ENCODE results near the gene AQP6. TPM values are rescaled to one million over a fixed set of nuclear protein-coding genes. Genes with fewer than 3 reads are reported as not detected.

AQP6 gene
- total RNA-seq, 4 donors from 2014 or later, result 0.39 to 0.63 TPM; not detected in 2

- H3K9me3 ChIP-seq, result no peaks in the 10 kb centered on the region
- no peaks in the 10 kb centered on the region for H3K36me3 ChIP-seq
- H3K4me3 ChIP-seq, result no peak overlapping the region
- DNase-seq (ENCODE audit: low spot score in 2 of 2), result no peak
- H3K4me1 ChIP-seq, result peaks cover 0 to 35% (median 13%) of the 10 kb centered on the region in 4 donors
- TF ChIP-seq CTCF (IDR thresholded peaks at IDR 0.05) (no peak), EP300 (IDR thresholded peaks at IDR 0.05) (no peak), POLR2A (IDR thresholded peaks at IDR 0.05) (no peak)
- 37 to 38% methylated on average over 4 of the region's 4 CpGs for WGBS, 2 donors
- no peaks in the 10 kb centered on the region for H3K27me3 ChIP-seq
- H3K27ac ChIP-seq, result no peak overlapping the region
Measured at GRCh38 chr12:50021031-50021430, 48.3 kb downstream of the AQP6 start.

GRCh38 chr12:50022903-50023302 is 50.2 kb downstream of the AQP6 start:
- Histone ChIP-seq H3K9me3 (no peaks in the 10 kb centered on the region), H3K27me3 (no peaks in the 10 kb centered on the region), H3K4me1 (peaks cover 0 to 18% (median 9%) of the 10 kb centered on the region in 4 donors), H3K27ac (no peak overlapping the region), H3K4me3 (no peak overlapping the region), H3K36me3 (no peaks in the 10 kb centered on the region)
- WGBS, 2 donors, result 96 to 98% methylated on average over 1 of the region's 1 CpG
- no peak for DNase-seq (ENCODE audit: low spot score in 2 of 2)
- TF ChIP-seq EP300 (IDR thresholded peaks at IDR 0.05) (no peak), POLR2A (IDR thresholded peaks at IDR 0.05) (no peak)

DNA sequence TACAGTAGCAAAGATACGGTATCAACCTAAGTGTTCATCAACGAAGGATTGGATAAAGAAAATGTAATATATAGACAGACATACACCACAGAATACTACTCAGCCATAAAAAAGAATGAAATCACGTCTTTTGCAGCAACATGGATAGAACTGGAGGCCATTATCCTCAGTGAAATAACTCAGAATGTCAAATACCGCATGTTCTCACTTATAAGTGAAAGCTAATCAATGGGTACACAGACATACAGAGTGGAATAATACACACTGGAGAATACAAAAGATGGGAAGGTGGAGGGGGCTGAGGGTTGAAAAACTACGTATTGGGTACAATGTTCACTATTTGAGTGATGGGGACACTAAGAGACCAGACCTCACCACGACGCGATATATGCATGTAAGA is 51.5 kb downstream of the AQP6 start:
- H3K27me3 ChIP-seq, result no peaks in the 10 kb centered on the region
- 80% methylated on average over 8 of the region's 8 CpGs for WGBS, 2 donors
- peaks cover 0 to 12% (median 9%) of the 10 kb centered on the region in 4 donors for H3K4me1 ChIP-seq
- no peak overlapping the region for H3K27ac ChIP-seq
- H3K36me3 ChIP-seq, result no peaks in the 10 kb centered on the region
- no peak for TF ChIP-seq CTCF (IDR thresholded peaks at IDR 0.05)
- no peaks in the 10 kb centered on the region for H3K9me3 ChIP-seq
- H3K4me3 ChIP-seq, result peak overlapping the region in 1 of 4 donors; percentile 87
- no peak for DNase-seq (ENCODE audit: low spot score in 2 of 2)

DNA sequence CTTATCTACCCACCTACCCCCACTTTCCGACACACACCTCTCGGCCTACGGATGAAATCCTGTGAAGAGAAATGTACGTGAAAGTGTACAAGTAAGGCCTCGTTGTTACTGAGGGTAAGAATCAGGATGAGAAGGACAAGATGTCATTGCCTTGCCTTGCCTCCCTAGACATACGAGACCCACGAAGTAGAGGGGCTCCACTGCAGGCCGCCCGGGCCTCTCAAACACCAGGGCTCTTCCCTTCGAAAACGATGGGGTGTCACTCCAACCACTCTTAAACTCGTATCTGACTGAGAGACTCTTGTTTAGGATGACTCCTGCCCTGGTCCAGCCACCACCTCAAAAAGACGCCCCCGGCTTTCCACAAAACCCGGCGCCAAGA is 52.0 kb downstream of the AQP6 start:
- 1% methylated on average over 16 of the region's 16 CpGs for WGBS, 2 donors
- H3K4me3 ChIP-seq, result peak overlapping the region; percentile 49 to 87 (median 64)
- DNase-seq (ENCODE audit: low spot score in 2 of 2), result no peak
- TF ChIP-seq CTCF (IDR thresholded peaks at IDR 0.05) (no peak), POLR2A (IDR thresholded peaks at IDR 0.05) (no peak), EP300 (IDR thresholded peaks at IDR 0.05) (no peak)
- H3K36me3 ChIP-seq, result no peaks in the 10 kb centered on the region
- H3K4me1 ChIP-seq, result peaks cover 0 to 12% (median 9%) of the 10 kb centered on the region in 4 donors
- no peaks in the 10 kb centered on the region for H3K27me3 ChIP-seq
- no peaks in the 10 kb centered on the region for H3K9me3 ChIP-seq
- peak overlapping the region in 2 of 4 donors; percentile 60 to 81 for H3K27ac ChIP-seq

DNA sequence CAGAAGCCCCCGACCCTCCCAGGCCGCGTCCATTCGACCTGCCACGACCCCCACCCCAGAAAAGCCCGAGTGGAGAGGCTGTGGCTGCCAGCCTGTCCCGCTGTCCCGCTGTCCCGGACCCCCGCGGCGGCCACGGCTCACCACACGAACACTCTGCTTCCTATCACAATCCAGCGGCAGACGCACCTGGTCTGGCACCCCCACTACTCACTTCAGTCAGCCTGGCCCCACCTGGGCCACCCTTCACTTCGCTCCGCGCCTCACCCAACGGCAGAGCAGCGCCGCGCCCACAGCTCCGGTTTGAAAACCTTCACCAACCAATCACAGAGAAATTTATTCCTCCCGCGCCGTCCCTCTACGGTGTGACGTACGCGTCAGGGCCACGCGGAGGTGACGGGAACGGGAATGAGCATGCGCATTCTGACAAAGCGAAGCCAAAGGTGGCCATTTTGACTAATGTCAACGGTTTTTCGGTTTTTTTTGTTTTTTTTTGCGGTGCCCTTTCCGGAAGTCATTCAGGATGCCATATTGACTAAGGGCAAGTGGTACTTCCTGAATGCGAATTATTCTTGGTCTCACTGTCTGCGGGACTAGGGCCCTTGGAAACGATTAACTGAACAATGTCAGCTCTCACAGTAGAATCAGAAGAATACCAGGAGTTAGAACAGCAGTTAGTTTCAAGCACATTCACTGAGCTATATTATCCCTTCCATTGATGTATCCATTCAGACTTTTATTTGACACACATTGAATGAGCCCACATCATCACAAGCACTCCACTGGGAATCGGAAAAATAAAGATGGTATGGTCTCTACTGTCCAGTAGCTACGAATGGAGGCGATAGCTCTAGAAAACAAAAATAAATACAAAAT is 52.7 kb downstream of the AQP6 start, which contains the start of gene RACGAP1:
TSS of gene RACGAP1 (minus strand) at position 308 of the 873 bp plus-strand sequence. CDS start 8,779 bp downstream, outside the sequence.
- Histone ChIP-seq H3K27ac (peak within 1 kb of the TSS; percentile 3 to 81 (median 62)), H3K4me1 (peaks cover 0 to 12% (median 9%) of the 10 kb centered on the region in 4 donors), H3K9me3 (no peaks in the 10 kb centered on the region), H3K27me3 (peaks cover 0 to under 1% of the 10 kb centered on the region in 2 donors), H3K36me3 (no peaks in the 10 kb centered on the region), H3K4me3 (peak within 1 kb of the TSS; percentile 49 to 87 (median 64))
- DNase-seq (ENCODE audit: low spot score in 2 of 2), result peak; percentile 83 to 91
- TF ChIP-seq EP300 (IDR thresholded peaks at IDR 0.05) (peak; percentile 84 to 99), POLR2A (IDR thresholded peaks at IDR 0.05) (peak in 1 of 2 donors; percentile 39), CTCF (IDR thresholded peaks at IDR 0.05) (no peak)
- 5% methylated on average over 47 of the region's 47 CpGs for WGBS, 2 donors
